Left lung (tissue), 10 donors: ENCODE measurements around the gene PABPN1. TPM values are rescaled to one million over a fixed set of nuclear protein-coding genes. Genes with fewer than 3 reads are reported as not detected.

Experiments used
- ATAC-seq: fragments of 200-7000 bp; cut with Tn5 transposase; one replicate; pipeline ENCODE4 v1.9.1; 2020; ENCODE audit warnings: moderate library complexity
- DNase-seq, 4 donors: peaks; one replicate each; pipeline ENCODE4 v3.0.0-alpha.2; 2013 to 2020
- H3K27ac ChIP-seq, 2 donors: fragments of 200-600 bp; sonication (generic) in 1 of 2; one replicate each; pipeline versions ENCODE4 v1.5.0 to v1.8.0; 2020 to 2021
- H3K27me3 ChIP-seq, 2 donors: fragments of 200-600 bp; sonication (generic) in 1 of 2; one replicate each; pipeline versions ENCODE4 v1.5.0 to v1.8.0; 2020 to 2021
- H3K36me3 ChIP-seq, 2 donors: fragments of 200-600 bp; sonication (generic) in 1 of 2; one replicate each; pipeline versions ENCODE4 v1.5.0 to v1.8.0; 2020 to 2021
- H3K4me1 ChIP-seq, 2 donors: fragments of 200-600 bp; one replicate each; pipeline ENCODE4 v1.8.0; 2021
- H3K4me3 ChIP-seq, 2 donors: fragments of 200-600 bp; sonication (generic) in 1 of 2; one replicate each; pipeline versions ENCODE4 v1.5.0 to v1.8.0; 2020 to 2021; ENCODE audit warnings: mild to moderate bottlenecking in 1 of 2
- H3K9me3 ChIP-seq, 2 donors: fragments of 200-600 bp; sonication (generic) in 1 of 2; one replicate each; pipeline versions ENCODE4 v1.5.0 to v1.8.0; 2020 to 2021
- CTCF ChIP-seq, 2 donors: fragments of 200-600 bp; sonication (generic) in 1 of 2; IDR thresholded peaks; one replicate each; pipeline versions ENCODE4 v1.5.0 to v1.8.0; 2021; ENCODE audit warnings: antibody characterized with exemption in 2 of 2
- intact Hi-C, 2 donors: fragments of 100-400 bp; cut with DNase I; formaldehyde crosslinking; loops; one replicate each; pipeline versions ENCODE4 v1.11.2 to v1.14.2; 2022
- polyA plus RNA-seq, 6 donors: library from polyadenylated mRNA; unstranded; fragments of 120-200 nt; gene quantifications; one replicate each; pipeline ENCODE4 v1.2.1, GENCODE V29; 2013; ENCODE audit not compliant: insufficient read length in 6 of 6
- total RNA-seq, 2 donors: library from RNA; stranded (reverse); fragmentation: NEBNext Ultra II Directional; extraction: Animal tissue kit (Norgen Biotek cat#: 25700); gene quantifications; one replicate each; pipeline ENCODE4 v1.2.1, GENCODE V29; 2021
- donor health status: DM: no; HTN: yes; CAD: no.
- donor health status: DM: no; HTN: no; CAD: no.

The PABPN1 gene
- total and polyA plus RNA-seq, 8 donors = 119 to 256 (median 198) TPM

GRCh38 chr14:23301288-23301968, 19.8 kb upstream of the PABPN1 start:
- peak; percentile 69 to 75 for TF ChIP-seq CTCF (IDR thresholded peaks at IDR 0.05)
- no peaks in the 10 kb centered on the region for H3K27me3 ChIP-seq
- DNase-seq = peak; percentile 98 to 100 (median 100)
- ATAC-seq = peak; percentile 85
- peak overlapping the region; percentile 74 to 90 for H3K4me3 ChIP-seq
- intact Hi-C loops = no loop called here
- no peaks in the 10 kb centered on the region for H3K9me3 ChIP-seq
- H3K4me1 ChIP-seq = peaks cover 16 to 39% of the 10 kb centered on the region in 2 donors
- peak overlapping the region; percentile 97 to 99 for H3K27ac ChIP-seq
- peaks cover 0 to 22% of the 10 kb centered on the region in 2 donors for H3K36me3 ChIP-seq

GRCh38 chr14:23301969-23302289, 19.3 kb upstream of the PABPN1 start:
- H3K36me3 ChIP-seq = peaks cover 0 to 17% of the 10 kb centered on the region in 2 donors
- intact Hi-C loops = no loop called here
- H3K4me3 ChIP-seq = peak overlapping the region; percentile 74 to 90
- TF ChIP-seq CTCF (IDR thresholded peaks at IDR 0.05) = no peak
- ATAC-seq (peak; percentile 10), DNase-seq (no peak)
- H3K27me3 ChIP-seq = no peaks in the 10 kb centered on the region
- peak overlapping the region; percentile 97 to 99 for H3K27ac ChIP-seq
- no peaks in the 10 kb centered on the region for H3K9me3 ChIP-seq
- peaks cover 16 to 42% of the 10 kb centered on the region in 2 donors for H3K4me1 ChIP-seq

GRCh38 chr14:23302290-23303225, 18.7 kb upstream of the PABPN1 start, which contains the start of gene PPP1R3E:
TSS of gene PPP1R3E (minus strand) at chr14:23302859. CDS start at chr14:23302576, 283 bp downstream.
- TF ChIP-seq CTCF (IDR thresholded peaks at IDR 0.05) = no peak
- H3K9me3 ChIP-seq = no peaks in the 10 kb centered on the region
- ATAC-seq = peak; percentile 54
- intact Hi-C loops = no loop called here
- peak within 1 kb of the TSS; percentile 97 to 99 for H3K27ac ChIP-seq
- H3K4me3 ChIP-seq = peak within 1 kb of the TSS; percentile 74 to 90
- DNase-seq = peak; percentile 46 to 93 (median 71)
- H3K27me3 ChIP-seq = no peaks in the 10 kb centered on the region
- H3K4me1 ChIP-seq = peaks cover 21 to 48% of the 10 kb centered on the region in 2 donors
- H3K36me3 ChIP-seq = peaks cover 0 to 11% of the 10 kb centered on the region in 2 donors

GRCh38 chr14:23306412-23307145, 14.7 kb upstream of the PABPN1 start, which contains the start of gene BCL2L2:
TSS of gene BCL2L2 (plus strand) at chr14:23306833. CDS start at chr14:23307768, 935 bp downstream.
- Histone ChIP-seq H3K27ac (peak within 1 kb of the TSS; percentile 78 to 84), H3K4me1 (peaks cover 25 to 41% of the 10 kb centered on the region in 2 donors), H3K4me3 (peak within 1 kb of the TSS; percentile 82 to 85), H3K27me3 (no peaks in the 10 kb centered on the region), H3K36me3 (peaks cover 0 to 25% of the 10 kb centered on the region in 2 donors), H3K9me3 (no peaks in the 10 kb centered on the region)
- ATAC-seq (peak; percentile 77), DNase-seq (peak; percentile 90 to 94 (median 92))
- no peak for TF ChIP-seq CTCF (IDR thresholded peaks at IDR 0.05)
- intact Hi-C loops = no loop called here
